ENCODE measurements around the gene SAMD4A. TPM values are rescaled to one million over a fixed set of nuclear protein-coding genes. Genes with fewer than 3 reads are reported as not detected.
A peak's percentile ranks its signal among the peaks of the same experiment; 100 is the strongest.

SAMD4A gene
- total RNA-seq, 1 donor, result 61.3 TPM

DNA sequence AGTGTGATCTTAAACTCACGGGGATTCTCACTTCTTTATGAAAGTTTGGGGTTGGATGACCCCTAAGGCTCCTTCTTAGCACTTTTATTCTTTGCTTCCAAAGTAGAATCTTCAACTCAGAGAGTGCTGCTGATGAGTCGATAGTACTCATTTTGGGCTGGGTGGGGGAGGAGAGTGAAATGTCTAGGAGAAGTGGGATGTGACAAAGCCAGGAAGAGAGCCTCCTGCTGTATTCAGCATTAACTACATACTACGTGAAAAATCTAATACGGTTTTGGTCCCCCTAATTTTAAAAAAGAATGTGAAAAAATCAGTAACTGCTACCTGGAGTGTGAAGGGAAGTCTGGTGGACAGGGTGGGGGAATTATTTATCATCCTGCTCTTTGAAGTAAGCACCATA lies 148.3 kb downstream of the SAMD4A start:
- TF ChIP-seq, protein P1, sequence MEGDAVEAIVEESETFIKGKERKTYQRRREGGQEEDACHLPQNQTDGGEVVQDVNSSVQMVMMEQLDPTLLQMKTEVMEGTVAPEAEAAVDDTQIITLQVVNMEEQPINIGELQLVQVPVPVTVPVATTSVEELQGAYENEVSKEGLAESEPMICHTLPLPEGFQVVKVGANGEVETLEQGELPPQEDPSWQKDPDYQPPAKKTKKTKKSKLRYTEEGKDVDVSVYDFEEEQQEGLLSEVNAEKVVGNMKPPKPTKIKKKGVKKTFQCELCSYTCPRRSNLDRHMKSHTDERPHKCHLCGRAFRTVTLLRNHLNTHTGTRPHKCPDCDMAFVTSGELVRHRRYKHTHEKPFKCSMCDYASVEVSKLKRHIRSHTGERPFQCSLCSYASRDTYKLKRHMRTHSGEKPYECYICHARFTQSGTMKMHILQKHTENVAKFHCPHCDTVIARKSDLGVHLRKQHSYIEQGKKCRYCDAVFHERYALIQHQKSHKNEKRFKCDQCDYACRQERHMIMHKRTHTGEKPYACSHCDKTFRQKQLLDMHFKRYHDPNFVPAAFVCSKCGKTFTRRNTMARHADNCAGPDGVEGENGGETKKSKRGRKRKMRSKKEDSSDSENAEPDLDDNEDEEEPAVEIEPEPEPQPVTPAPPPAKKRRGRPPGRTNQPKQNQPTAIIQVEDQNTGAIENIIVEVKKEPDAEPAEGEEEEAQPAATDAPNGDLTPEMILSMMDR (IDR thresholded peaks at IDR 0.05; ENCODE audit: insufficient read depth, low read depth, low read length), result peak; percentile 18
- H3K4me3 ChIP-seq (ENCODE audit: low read depth, low read length), result no peak overlapping the region
- DNase-seq (ENCODE audit: low read depth), result no peak

DNA sequence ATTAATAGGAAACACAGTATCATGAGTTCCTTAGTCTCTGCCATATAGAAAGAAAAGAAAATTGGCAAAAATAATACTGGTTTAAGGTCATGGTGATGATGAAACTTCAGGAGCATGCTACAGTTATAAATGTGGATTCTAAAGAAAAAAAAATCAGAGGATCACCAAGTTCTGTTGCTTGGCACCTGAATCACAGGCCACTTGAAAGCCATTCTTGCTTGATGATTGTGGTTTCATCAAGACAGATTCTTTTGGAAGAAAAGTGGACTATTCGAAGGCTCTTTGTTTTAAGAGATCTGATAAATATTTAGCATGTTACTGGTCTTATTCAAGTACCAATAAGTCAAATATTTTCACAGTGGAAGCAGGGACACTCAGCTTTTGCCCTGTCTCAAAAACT lies 148.9 kb downstream of the SAMD4A start:
- TF ChIP-seq, protein P1 (IDR thresholded peaks at IDR 0.05; ENCODE audit: insufficient read depth, low read depth, low read length), result no peak
- no peak for DNase-seq (ENCODE audit: low read depth)
- H3K4me3 ChIP-seq (ENCODE audit: low read depth, low read length), result no peak overlapping the region

DNA sequence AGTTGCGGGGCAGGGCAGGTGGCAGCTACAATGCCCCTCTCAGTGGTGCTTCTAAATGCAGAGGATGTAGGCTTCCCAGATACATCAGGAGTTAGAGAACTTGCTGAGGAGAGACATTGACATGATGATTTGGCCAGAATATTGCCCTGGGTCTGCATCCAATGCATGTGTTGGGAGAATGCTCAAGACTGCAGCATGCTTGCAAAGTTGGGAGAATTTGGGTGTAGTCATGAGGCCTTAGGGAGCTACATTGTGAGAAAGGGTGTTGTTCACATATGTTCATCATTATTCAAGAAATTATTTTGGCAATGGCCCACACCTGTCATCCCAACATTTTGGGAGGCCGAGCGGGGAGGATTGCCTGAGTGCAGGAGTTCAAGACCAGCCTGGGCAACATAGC lies 149.9 kb downstream of the SAMD4A start:
- no peak for DNase-seq (ENCODE audit: low read depth)
- TF ChIP-seq, protein P1 (IDR thresholded peaks at IDR 0.05; ENCODE audit: insufficient read depth, low read depth, low read length), result no peak
- no peak overlapping the region for H3K4me3 ChIP-seq (ENCODE audit: low read depth, low read length)

DNA sequence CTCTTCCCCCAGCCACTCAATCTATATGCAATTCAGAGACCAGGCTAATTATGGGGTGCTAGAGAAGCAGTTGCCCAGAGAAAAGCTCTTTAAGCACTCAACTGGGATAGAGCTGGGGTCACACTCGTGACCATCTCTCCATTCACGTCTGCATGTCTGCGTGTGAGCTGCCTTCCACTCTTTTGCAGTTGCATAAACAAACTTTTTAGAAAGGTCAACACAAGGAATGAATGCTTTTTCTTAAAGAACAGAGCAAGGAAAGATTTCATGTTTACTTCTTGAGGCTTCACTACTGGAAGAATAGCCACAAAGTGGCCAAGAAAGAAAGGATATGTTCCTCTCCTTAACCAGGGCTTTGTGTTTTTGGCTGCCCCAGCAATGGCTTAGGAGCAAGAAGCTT lies 151.1 kb downstream of the SAMD4A start:
- TF ChIP-seq, protein P1 (IDR thresholded peaks at IDR 0.05; ENCODE audit: insufficient read depth, low read depth, low read length), result no peak
- no peak overlapping the region for H3K4me3 ChIP-seq (ENCODE audit: low read depth, low read length)
- DNase-seq (ENCODE audit: low read depth), result peak; percentile 80

DNA sequence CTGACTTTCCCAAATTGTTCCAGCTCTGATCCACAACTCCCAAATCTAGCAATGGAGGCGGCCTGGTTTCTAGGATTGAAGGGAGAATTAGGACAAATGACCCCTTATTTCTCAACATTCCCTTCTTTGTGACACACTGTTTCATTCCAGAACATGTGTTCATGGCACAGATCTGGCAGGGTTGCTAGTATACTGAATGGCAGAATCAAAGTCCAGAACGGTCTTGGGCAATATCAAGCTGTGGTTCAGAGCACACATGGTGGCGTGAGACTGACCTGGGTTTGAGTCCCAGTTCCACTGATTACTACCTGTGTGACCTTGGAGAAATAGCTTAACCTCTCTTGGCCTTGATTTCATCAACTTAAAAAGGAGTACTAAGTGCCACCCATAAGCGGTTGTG lies 152.5 kb downstream of the SAMD4A start:
- TF ChIP-seq, protein P1 (IDR thresholded peaks at IDR 0.05; ENCODE audit: insufficient read depth, low read depth, low read length), result no peak
- no peak for DNase-seq (ENCODE audit: low read depth)
- H3K4me3 ChIP-seq (ENCODE audit: low read depth, low read length), result no peak overlapping the region

DNA sequence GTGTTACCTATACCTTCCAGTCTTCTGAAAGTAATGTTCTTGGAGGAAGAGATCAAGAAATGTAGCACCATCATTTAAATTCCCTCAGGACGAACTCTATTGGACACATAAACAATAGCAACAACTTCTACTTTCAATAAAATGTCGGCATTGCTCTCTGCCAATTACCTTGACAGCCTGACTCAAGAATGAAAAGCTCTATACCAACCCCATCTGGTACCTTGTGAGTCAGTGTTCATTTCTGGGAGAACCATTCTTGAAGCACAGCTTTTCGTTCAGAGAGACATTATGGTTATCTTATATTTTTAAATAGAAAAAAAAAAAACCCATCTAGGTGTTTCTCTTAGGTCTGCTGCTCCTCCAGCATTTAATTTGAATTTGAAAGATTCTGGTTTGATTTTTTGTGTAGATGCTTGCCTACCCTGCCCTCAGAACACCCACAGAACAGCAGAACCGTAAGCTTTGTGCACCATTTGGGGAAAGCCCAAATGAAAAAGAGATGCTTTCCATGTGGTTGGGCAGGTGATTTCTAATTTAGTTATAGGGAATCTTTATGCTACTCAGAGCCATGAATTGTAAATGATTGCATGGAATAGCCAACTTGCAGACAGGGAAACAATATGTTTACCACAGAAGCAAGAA lies 156.0 kb downstream of the SAMD4A start:
- peak; percentile 36 for DNase-seq (ENCODE audit: low read depth)

More for the DNA sequence above, 156.0 kb downstream of the SAMD4A start:
- no peak overlapping the region for H3K4me3 ChIP-seq (ENCODE audit: low read depth, low read length)
- TF ChIP-seq, protein P1 (IDR thresholded peaks at IDR 0.05; ENCODE audit: insufficient read depth, low read depth, low read length), result peak; percentile 44
